K562 (cell line): ENCODE measurements around the gene ZNF513. TPM values are rescaled to one million over a fixed set of nuclear protein-coding genes. Genes with fewer than 3 reads are reported as not detected.

Experiments used
- ARID1B ChIP-seq: fragments of 450-650 bp; IDR thresholded peaks from 2 replicates; pipeline ENCODE4 v1.6.1; 2016; ENCODE audit warnings: antibody characterized with exemption, mild to moderate bottlenecking, inconsistent platforms
- CBFA2T3 ChIP-seq: fragments of 450-650 bp; IDR thresholded peaks from 2 replicates; pipeline ENCODE4 v1.6.1; 2017
- NR2C1 ChIP-seq, 2 experiments: fragments of 450-650 bp; IDR thresholded peaks; 2 replicates each; pipeline ENCODE4 v1.6.1; 2017; ENCODE audit warnings: mild to moderate bottlenecking in 2 of 2, antibody characterized with exemption in 1 of 2, inconsistent platforms in 1 of 2, missing compliant biosample characterization in 1 of 2, missing genetic modification characterization in 1 of 2
- OTX1 ChIP-seq: fragments of 450-650 bp; formaldehyde crosslinking; IDR thresholded peaks from 2 replicates; pipeline ENCODE4 v1.4.0; 2022; ENCODE audit warnings: mild to moderate bottlenecking
- POLR2AphosphoS5 ChIP-seq: IDR thresholded peaks from 2 replicates; pipeline ENCODE4 v1.6.1; 2011; ENCODE audit warnings: mild to moderate bottlenecking, low read depth, low read length, moderate library complexity; ENCODE audit not compliant: control insufficient read depth, insufficient read depth
- SPI1 ChIP-seq: IDR thresholded peaks from 2 replicates; pipeline ENCODE4 v1.6.1; 2011; ENCODE audit warnings: low read depth, low read length, control low read depth, borderline replicate concordance
- polyA plus RNA-seq, 8 experiments: library from polyadenylated mRNA; depleted of rRNA in 4 of 8; stranded (reverse) in 5 of 8; unstranded in 3 of 8; fragments of >200 nt; fragmentation: Nextera tagmentation in 2 of 8; fragmentation: Illumina TruSeq in 1 of 8; extraction: Ambion mirVana in 2 of 8; extraction: Trizol in 1 of 8; gene quantifications; 2 replicates each; pipeline versions ENCODE4 v1.2.1 to v1.2.3, GENCODE V29; 2011 to 2014; ENCODE audit warnings: inconsistent platforms in 1 of 8, missing spikeins in 1 of 8
- total RNA-seq, 7 experiments: library from RNA; depleted of rRNA in 6 of 7; stranded (reverse); fragments of >200 nt in 6 of 7; fragmentation: Illumina TruSeq in 2 of 7; extraction: Trizol in 2 of 7; gene quantifications; 2 replicates each; pipeline versions ENCODE4 v1.2.1 to v1.2.3, GENCODE V29; 2011 to 2021; ENCODE audit warnings: low replicate concordance in 1 of 7
- TF ChIP-seq, protein P1 (sequence below): sonication (generic); formaldehyde crosslinking; IDR thresholded peaks from 2 replicates; pipeline ENCODE4 v1.8.0; 2022; ENCODE audit warnings: missing genetic modification reagents, mild to moderate bottlenecking, borderline replicate concordance
- TF ChIP-seq, protein P2 (sequence below): conservative IDR thresholded peaks from 2 replicates; pipeline ENCODE4 v1.6.1; 2011; ENCODE audit warnings: low read depth, mild to moderate bottlenecking, low read length; ENCODE audit not compliant: control insufficient read depth

Gene ZNF513
- total and polyA plus RNA-seq, 9 of the 15 experiments (the other 6 are each of a cell fraction or from before 2014, with no cell fraction given) = 0.04 to 13.6 (median 4.4) TPM

- TF ChIP-seq, protein P1, sequence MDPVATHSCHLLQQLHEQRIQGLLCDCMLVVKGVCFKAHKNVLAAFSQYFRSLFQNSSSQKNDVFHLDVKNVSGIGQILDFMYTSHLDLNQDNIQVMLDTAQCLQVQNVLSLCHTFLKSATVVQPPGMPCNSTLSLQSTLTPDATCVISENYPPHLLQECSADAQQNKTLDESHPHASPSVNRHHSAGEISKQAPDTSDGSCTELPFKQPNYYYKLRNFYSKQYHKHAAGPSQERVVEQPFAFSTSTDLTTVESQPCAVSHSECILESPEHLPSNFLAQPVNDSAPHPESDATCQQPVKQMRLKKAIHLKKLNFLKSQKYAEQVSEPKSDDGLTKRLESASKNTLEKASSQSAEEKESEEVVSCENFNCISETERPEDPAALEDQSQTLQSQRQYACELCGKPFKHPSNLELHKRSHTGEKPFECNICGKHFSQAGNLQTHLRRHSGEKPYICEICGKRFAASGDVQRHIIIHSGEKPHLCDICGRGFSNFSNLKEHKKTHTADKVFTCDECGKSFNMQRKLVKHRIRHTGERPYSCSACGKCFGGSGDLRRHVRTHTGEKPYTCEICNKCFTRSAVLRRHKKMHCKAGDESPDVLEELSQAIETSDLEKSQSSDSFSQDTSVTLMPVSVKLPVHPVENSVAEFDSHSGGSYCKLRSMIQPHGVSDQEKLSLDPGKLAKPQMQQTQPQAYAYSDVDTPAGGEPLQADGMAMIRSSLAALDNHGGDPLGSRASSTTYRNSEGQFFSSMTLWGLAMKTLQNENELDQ (CRISPR knock-in tag) = 0 out of 2 replicates have a peak, but pooled peaks have one; percentile 38
- TF ChIP-seq POLR2AphosphoS5 = peak; percentile 52; the same call in 1 of the 2 replicates
- TF ChIP-seq OTX1 = peak; percentile 26; the same call in 1 of the 2 replicates
- peak; percentile 53 for TF ChIP-seq ARID1B
- TF ChIP-seq CBFA2T3 = peak; percentile 60
- TF ChIP-seq, protein P2, sequence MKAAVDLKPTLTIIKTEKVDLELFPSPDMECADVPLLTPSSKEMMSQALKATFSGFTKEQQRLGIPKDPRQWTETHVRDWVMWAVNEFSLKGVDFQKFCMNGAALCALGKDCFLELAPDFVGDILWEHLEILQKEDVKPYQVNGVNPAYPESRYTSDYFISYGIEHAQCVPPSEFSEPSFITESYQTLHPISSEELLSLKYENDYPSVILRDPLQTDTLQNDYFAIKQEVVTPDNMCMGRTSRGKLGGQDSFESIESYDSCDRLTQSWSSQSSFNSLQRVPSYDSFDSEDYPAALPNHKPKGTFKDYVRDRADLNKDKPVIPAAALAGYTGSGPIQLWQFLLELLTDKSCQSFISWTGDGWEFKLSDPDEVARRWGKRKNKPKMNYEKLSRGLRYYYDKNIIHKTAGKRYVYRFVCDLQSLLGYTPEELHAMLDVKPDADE = no peak; the same call in 1 of the 2 replicates
- 0 out of 2 replicates have a peak, but pooled peaks have one; percentile 1 for TF ChIP-seq SPI1
- TF ChIP-seq NR2C1 (IDR thresholded peaks at IDR 0.05) = peak; percentile 98
- peak; percentile 97 for TF ChIP-seq NR2C1 (tag; IDR thresholded peaks at IDR 0.05)
Measured at GRCh38 chr2:27379836-27380625, 503 bp downstream of the ZNF513 start (continued).
